Ovary (tissue), 3 donors: ENCODE measurements around the gene SPOCK1.

Source experiments
- CTCF ChIP-seq, 3 donors: fragments of 450-650 bp in 2 of 3; fragments of 200-600 bp in 1 of 3; IDR thresholded peaks; one replicate each; pipeline versions ENCODE4 v1.5.1 to v1.8.0; 2016 to 2022; ENCODE audit warnings: antibody characterized with exemption in 3 of 3, mild to moderate bottlenecking in 1 of 3
- EP300 ChIP-seq: sonication (generic); formaldehyde crosslinking; IDR thresholded peaks from one replicate; pipeline ENCODE4 v1.6.1; 2017; ENCODE audit warnings: antibody characterized with exemption
- donor health status: DM: no; HTN: no; CAD: no.

DNA sequence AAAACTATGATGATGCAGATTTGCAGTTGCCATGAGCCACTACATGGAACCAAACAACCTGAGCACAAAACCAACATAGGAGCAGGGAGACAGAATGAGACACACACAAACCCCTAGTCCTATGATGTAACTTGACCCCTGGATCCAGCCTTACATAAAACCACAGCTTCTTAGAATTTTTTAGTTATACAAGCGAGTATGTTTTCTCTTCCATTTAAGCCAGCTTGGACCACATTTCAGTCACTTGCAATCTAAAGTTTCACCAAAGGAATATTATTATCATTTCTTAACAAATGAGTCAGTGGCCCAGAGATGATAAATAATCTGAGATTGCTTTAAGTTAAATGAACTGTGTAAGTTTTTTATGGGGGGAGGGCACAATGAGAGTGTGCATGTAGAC is 6.8 kb downstream of the SPOCK1 start:
- TF ChIP-seq CTCF (IDR thresholded peaks at IDR 0.05), result no peak
- no peak for TF ChIP-seq EP300
